CD4-positive, alpha-beta T cell treated with Interleukin-6 for 4 hours (primary cell): ENCODE measurements around the gene TLE3.
"Not testable (repeated sequence)": the region's sequence is repeated elsewhere in the genome, so short reads cannot be mapped to it uniquely, and the experiment has no call there.

ENCODE experiments used
- DNase-seq: peaks from one replicate; pipeline ENCODE4 v3.0.0-alpha.2; 2020; ENCODE audit warnings: mixed read lengths

The TLE3 gene

GRCh38 chr15:70125605-70126004 lies 27.9 kb upstream of the TLE3 start:
- no peak for DNase-seq

- DNase-seq: no peak
Measured at GRCh38 chr15:70121624-70122302, 24.0 kb upstream of the TLE3 start.

GRCh38 chr15:70120958-70121623 lies 23.4 kb upstream of the TLE3 start:
- DNase-seq: no peak

- no peak for DNase-seq
Measured at GRCh38 chr15:70119911-70120508, 22.3 kb upstream of the TLE3 start.

GRCh38 chr15:70118599-70118998 lies 20.9 kb upstream of the TLE3 start:
- DNase-seq: no peak

GRCh38 chr15:70116317-70116716 lies 18.6 kb upstream of the TLE3 start:
- no peak for DNase-seq

- no peak for DNase-seq
Measured at GRCh38 chr15:70114221-70114620, 16.5 kb upstream of the TLE3 start.

GRCh38 chr15:70113304-70113700 lies 15.6 kb upstream of the TLE3 start:
- DNase-seq: no peak

GRCh38 chr15:70112572-70113303 lies 15.0 kb upstream of the TLE3 start:
- DNase-seq: not testable (repeated sequence)

- DNase-seq: no peak
Measured at GRCh38 chr15:70112074-70112395, 14.3 kb upstream of the TLE3 start.

- DNase-seq: no peak
Measured at GRCh38 chr15:70111203-70112073, 13.7 kb upstream of the TLE3 start.

- no peak for DNase-seq
Measured at GRCh38 chr15:70109978-70110377, 12.3 kb upstream of the TLE3 start.

- no peak for DNase-seq
Measured at GRCh38 chr15:70109531-70109930, 11.8 kb upstream of the TLE3 start.

GRCh38 chr15:70103880-70104626 lies 6.3 kb upstream of the TLE3 start:
- no peak for DNase-seq

- no peak for DNase-seq
Measured at GRCh38 chr15:70102827-70103226, 5.1 kb upstream of the TLE3 start.

GRCh38 chr15:70101459-70102113 lies 3.9 kb upstream of the TLE3 start:
- DNase-seq: no peak

GRCh38 chr15:70100474-70101341 lies 3.0 kb upstream of the TLE3 start:
- DNase-seq: peak; percentile 81

- peak; percentile 29 for DNase-seq
Measured at GRCh38 chr15:70099967-70100473, 2.3 kb upstream of the TLE3 start.

GRCh38 chr15:70099167-70099966 lies 1.6 kb upstream of the TLE3 start:
- DNase-seq: peak; percentile 99
